RWPE1 (cell line): ENCODE results near the gene FES.
"Not testable (repeated sequence)": the region's sequence is repeated elsewhere in the genome, so short reads cannot be mapped to it uniquely, and the experiment has no call there.

ENCODE experiments used
- CTCF ChIA-PET: fragments of 350-600 bp; sonication (Branson Sonifier 250); formaldehyde crosslinking; extraction: SDS; loops from one replicate; lab custom pipeline; 2021; lab: Yijun Ruan, JAX
- POLR2A ChIA-PET: fragments of 400-600 bp; formaldehyde crosslinking; extraction: SDS; loops from one replicate; lab custom pipeline; 2020; ENCODE audit warnings: antibody characterized with exemption; ENCODE audit not compliant: low non-redundant PET; lab: Yijun Ruan, JAX
- DNase-seq: peaks from one replicate; pipeline ENCODE4 v3.0.0; 2012; ENCODE audit warnings: low spot score
- H3K27ac ChIP-seq: fragments of 450-650 bp; 2 replicates; pipeline ENCODE4 v1.5.1; 2017
- TF ChIP-seq, protein P1 (sequence below): fragments of 450-650 bp; conservative IDR thresholded peaks from 2 replicates; pipeline ENCODE4 v1.5.1; 2017; ENCODE audit warnings: low read depth, mild to moderate bottlenecking

Gene FES

GRCh38 chr15:90907051-90907660, 22.9 kb downstream of the FES start:
- ChIA-PET POLR2A (interaction anchor here (0.5 kb wide), 1 partner anchor 20 kb away, joined by 4 read pairs; no protein-coding TSS in a partner anchor), CTCF (no interaction called here)
- DNase-seq: no peak
- TF ChIP-seq, protein P1, sequence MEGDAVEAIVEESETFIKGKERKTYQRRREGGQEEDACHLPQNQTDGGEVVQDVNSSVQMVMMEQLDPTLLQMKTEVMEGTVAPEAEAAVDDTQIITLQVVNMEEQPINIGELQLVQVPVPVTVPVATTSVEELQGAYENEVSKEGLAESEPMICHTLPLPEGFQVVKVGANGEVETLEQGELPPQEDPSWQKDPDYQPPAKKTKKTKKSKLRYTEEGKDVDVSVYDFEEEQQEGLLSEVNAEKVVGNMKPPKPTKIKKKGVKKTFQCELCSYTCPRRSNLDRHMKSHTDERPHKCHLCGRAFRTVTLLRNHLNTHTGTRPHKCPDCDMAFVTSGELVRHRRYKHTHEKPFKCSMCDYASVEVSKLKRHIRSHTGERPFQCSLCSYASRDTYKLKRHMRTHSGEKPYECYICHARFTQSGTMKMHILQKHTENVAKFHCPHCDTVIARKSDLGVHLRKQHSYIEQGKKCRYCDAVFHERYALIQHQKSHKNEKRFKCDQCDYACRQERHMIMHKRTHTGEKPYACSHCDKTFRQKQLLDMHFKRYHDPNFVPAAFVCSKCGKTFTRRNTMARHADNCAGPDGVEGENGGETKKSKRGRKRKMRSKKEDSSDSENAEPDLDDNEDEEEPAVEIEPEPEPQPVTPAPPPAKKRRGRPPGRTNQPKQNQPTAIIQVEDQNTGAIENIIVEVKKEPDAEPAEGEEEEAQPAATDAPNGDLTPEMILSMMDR: no peak
- no peak overlapping the region for H3K27ac ChIP-seq

DNA sequence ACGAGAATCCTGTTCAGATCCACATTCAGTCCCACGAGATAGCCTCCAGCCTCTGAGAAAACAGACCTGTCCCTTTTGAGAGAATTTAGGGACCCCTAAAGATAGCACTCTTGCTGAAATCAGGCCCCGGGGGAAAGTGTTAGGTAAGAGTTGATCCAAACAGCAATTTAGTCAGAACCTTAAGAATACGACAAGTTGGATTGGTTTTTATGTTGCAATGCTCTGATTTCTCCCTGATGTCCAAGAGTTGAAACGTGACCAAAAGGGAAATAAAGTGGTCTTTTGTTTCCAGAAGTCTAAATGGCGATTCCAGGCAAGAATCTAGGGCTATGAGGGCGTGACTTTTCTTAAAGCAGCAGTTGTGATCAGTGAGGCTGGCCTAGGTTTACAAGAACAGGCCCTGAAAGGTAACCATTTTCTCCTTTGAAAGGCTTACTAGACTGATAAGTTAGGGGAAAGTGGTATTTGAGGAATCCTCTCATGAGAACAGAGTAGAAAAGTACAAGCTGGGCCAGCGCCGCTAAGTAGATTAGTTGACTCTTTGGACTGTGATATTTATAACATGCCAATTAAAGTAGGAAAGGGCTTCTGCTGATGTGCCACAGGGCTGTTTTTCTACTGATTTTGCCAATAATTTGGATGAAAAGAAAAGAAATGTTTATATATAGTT, 23.7 kb downstream of the FES start:
- TF ChIP-seq, protein P1: no peak
- CTCF ChIA-PET: no interaction called here
- H3K27ac ChIP-seq: no peak overlapping the region
- POLR2A ChIA-PET: interaction anchor here (0.5 kb wide), 1 partner anchor 19 kb away, joined by 4 read pairs; no protein-coding TSS in a partner anchor
- DNase-seq: no peak

- CTCF ChIA-PET: interaction anchor here (0.6 to 0.7 kb wide), 2 partner anchors 124 to 147 kb away, joined by 3 read pairs; no protein-coding TSS in a partner anchor
- DNase-seq, POLR2A ChIA-PET: not testable (repeated sequence)
Observed at GRCh38 chr15:90909449-90909848, 25.1 kb downstream of the FES start.

GRCh38 chr15:90909976-90910375, 25.7 kb downstream of the FES start:
- H3K27ac ChIP-seq: no peak overlapping the region
- POLR2A ChIA-PET: no interaction called here
- CTCF ChIA-PET: interaction anchor here (0.6 to 0.7 kb wide), 2 partner anchors 16 to 146 kb away, joined by 3 to 6 read pairs; no protein-coding TSS in a partner anchor
- DNase-seq: no peak
- TF ChIP-seq, protein P1: no peak

More at GRCh38 chr15:90909449-90909848, 25.1 kb downstream of the FES start:
- not testable (repeated sequence) for H3K27ac ChIP-seq

GRCh38 chr15:90910441-90911301, 26.4 kb downstream of the FES start:
- no peak for DNase-seq
- CTCF ChIA-PET: interaction anchor here (0.6 to 0.7 kb wide), 3 partner anchors 15 to 360 kb away, joined by 3 to 6 read pairs (median 3); no protein-coding TSS in a partner anchor
- POLR2A ChIA-PET: interaction anchor here (0.5 kb wide), 1 partner anchor 19 kb away, joined by 3 read pairs; no protein-coding TSS in a partner anchor
- no peak overlapping the region for H3K27ac ChIP-seq
- TF ChIP-seq, protein P1: no peak

DNA sequence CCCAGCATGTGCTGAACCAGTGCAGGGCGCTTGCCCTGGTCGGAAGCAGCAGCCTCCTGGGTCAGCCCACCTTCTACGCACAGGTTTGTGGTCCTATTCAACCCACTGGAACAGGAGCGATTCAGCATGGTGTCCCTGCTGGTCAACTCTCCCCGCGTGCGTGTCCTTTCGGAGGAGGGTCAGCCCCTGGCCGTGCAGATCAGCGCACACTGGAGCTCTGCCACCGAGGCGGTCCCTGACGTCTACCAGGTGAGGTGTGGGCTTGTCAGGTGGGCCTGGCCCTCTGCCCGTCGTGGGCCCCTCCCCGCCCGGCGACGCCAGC, 27.0 kb downstream of the FES start:
- TF ChIP-seq, protein P1: no peak
- POLR2A ChIA-PET: no interaction called here
- no peak overlapping the region for H3K27ac ChIP-seq
- DNase-seq: no peak
- CTCF ChIA-PET: interaction anchor here (0.6 to 1.2 kb wide), 3 partner anchors 21 to 359 kb away, joined by 3 read pairs; partner anchors contain the start of gene HDDC3
